Chondrocyte (in vitro differentiated cells): ENCODE data around the gene IL1RAPL1. TPM values are rescaled to one million over a fixed set of nuclear protein-coding genes. Genes with fewer than 3 reads are reported as not detected.

Experiments used
- DNase-seq: peaks from one replicate; pipeline ENCODE4 v3.0.0; 2021; ENCODE audit warnings: mixed read lengths, low spot score
- H3K27ac Mint-ChIP-seq: one replicate; pipeline ENCODE4 v1.8.0; 2021; ENCODE audit warnings: mild to moderate bottlenecking, moderate library complexity, mixed read lengths; ENCODE audit not compliant: unreplicated experiment
- H3K27me3 Mint-ChIP-seq: 2 replicates; pipeline ENCODE4 v1.8.0; 2021; ENCODE audit warnings: low read depth, mixed read lengths
- H3K36me3 Mint-ChIP-seq: 2 replicates; pipeline ENCODE4 v1.8.0; 2021; ENCODE audit warnings: low read depth, mixed read lengths
- H3K4me1 Mint-ChIP-seq: 2 replicates; pipeline ENCODE4 v1.8.0; 2021; ENCODE audit warnings: low read depth, mild to moderate bottlenecking, mixed read lengths
- H3K4me3 Mint-ChIP-seq: one replicate; pipeline ENCODE4 v1.8.0; 2021; ENCODE audit warnings: mild to moderate bottlenecking, moderate library complexity, mixed read lengths; ENCODE audit not compliant: unreplicated experiment
- H3K9me3 Mint-ChIP-seq: 2 replicates; pipeline ENCODE4 v1.8.0; 2021; ENCODE audit warnings: low read depth, mixed read lengths
- CTCF ChIP-seq: fragments of 200-600 bp; sonication (generic); IDR thresholded peaks from 2 replicates; pipeline ENCODE4 v1.5.0; 2021; ENCODE audit warnings: antibody characterized with exemption, mild to moderate bottlenecking, moderate library complexity
- total RNA-seq: library from RNA; stranded (reverse); gene quantifications from 3 replicates; pipeline ENCODE4 v1.2.1, GENCODE V29; 2021

Gene IL1RAPL1
- total RNA-seq, 1 donor from 2014 or later, result not detected

DNA sequence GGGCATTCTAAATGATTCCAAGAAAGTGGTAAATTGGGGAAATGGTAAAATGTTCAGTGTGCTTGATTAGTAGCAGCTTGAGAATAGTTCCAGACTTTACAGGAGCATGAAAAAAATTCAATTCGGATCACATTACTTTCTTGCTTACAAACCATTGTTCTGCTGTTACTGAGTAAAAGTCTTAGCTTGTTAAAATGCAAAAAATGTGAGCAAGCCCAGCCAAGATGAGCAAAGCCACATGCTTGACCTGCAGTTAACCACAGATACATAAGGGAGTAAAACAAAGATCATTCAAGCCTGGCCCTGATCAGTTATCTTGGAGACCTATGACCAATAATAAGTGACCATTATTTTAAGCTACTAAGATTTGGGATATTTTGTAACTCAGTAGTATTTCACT lies 1065.2 kb downstream of the IL1RAPL1 start:
- no peak overlapping the region for H3K27ac Mint-ChIP-seq
- H3K36me3 Mint-ChIP-seq, result no peaks in the 10 kb centered on the region
- H3K9me3 Mint-ChIP-seq, result peaks cover 5% of the 10 kb centered on the region
- no peaks in the 10 kb centered on the region for H3K27me3 Mint-ChIP-seq
- TF ChIP-seq CTCF, result no peak
- H3K4me3 Mint-ChIP-seq, result no peak overlapping the region
- no peak for DNase-seq
- peaks cover 6% of the 10 kb centered on the region for H3K4me1 Mint-ChIP-seq

- no peaks in the 10 kb centered on the region for H3K36me3 Mint-ChIP-seq
- no peak for TF ChIP-seq CTCF
- no peak for DNase-seq
- peaks cover 5% of the 10 kb centered on the region for H3K9me3 Mint-ChIP-seq
- no peaks in the 10 kb centered on the region for H3K27me3 Mint-ChIP-seq
- peaks cover 6% of the 10 kb centered on the region for H3K4me1 Mint-ChIP-seq
- H3K4me3 Mint-ChIP-seq, result no peak overlapping the region
- no peak overlapping the region for H3K27ac Mint-ChIP-seq
Observed at GRCh38 chrX:29653721-29654120, 1066.5 kb downstream of the IL1RAPL1 start.

DNA sequence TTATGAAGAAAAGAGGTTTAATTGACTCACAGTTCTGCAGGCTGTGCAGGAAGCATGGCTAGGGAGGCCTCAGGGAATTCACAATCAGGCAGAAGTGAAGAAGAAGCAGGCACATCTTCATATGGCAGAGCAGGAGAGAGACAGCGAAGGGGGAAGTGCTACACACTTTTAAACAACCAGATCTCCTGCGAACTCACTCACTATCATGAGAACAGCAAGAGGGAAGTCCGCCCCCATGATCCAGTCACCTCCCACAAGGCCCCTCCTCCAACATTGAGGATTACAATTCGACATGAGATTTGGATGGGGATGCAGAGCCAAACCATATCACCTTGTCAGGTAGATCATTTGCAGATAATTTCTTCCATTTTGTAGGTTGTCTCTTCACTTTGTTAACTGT lies 1072.7 kb downstream of the IL1RAPL1 start:
- TF ChIP-seq CTCF, result no peak
- Mint-ChIP-seq H3K4me3 (no peak overlapping the region), H3K4me1 (peaks cover 37% of the 10 kb centered on the region), H3K9me3 (no peaks in the 10 kb centered on the region), H3K36me3 (no peaks in the 10 kb centered on the region), H3K27ac (no peak overlapping the region), H3K27me3 (no peaks in the 10 kb centered on the region)
- no peak for DNase-seq

- Mint-ChIP-seq H3K27ac (peak overlapping the region; percentile 81), H3K4me3 (no peak overlapping the region), H3K36me3 (no peaks in the 10 kb centered on the region), H3K27me3 (no peaks in the 10 kb centered on the region), H3K9me3 (no peaks in the 10 kb centered on the region), H3K4me1 (peaks cover 47% of the 10 kb centered on the region)
- DNase-seq, result no peak
- TF ChIP-seq CTCF, result no peak
Observed at GRCh38 chrX:29661290-29661689, 1074.0 kb downstream of the IL1RAPL1 start.

- Mint-ChIP-seq H3K4me3 (no peak overlapping the region), H3K9me3 (no peaks in the 10 kb centered on the region), H3K4me1 (peaks cover 51% of the 10 kb centered on the region), H3K36me3 (no peaks in the 10 kb centered on the region), H3K27me3 (no peaks in the 10 kb centered on the region), H3K27ac (peak overlapping the region; percentile 81)
- no peak for DNase-seq
- no peak for TF ChIP-seq CTCF
Observed at GRCh38 chrX:29662101-29662500, 1074.9 kb downstream of the IL1RAPL1 start.
